H9 (cell line): ENCODE data around the gene DNAJC15. TPM values are rescaled to one million over a fixed set of nuclear protein-coding genes. Genes with fewer than 3 reads are reported as not detected.

Experiments
- DNase-seq: peaks from one replicate; pipeline ENCODE4 v3.0.0-alpha.2; 2017
- H2AFZ ChIP-seq: one replicate; pipeline ENCODE4 v1.6.1; 2013; ENCODE audit warnings: mild to moderate bottlenecking, low read length, control low read depth, moderate library complexity
- H2AK5ac ChIP-seq: 2 replicates; pipeline ENCODE4 v1.6.1; 2013; ENCODE audit warnings: low read length, control low read depth, mixed read lengths; ENCODE audit not compliant: insufficient read length
- H2BK120ac ChIP-seq: one replicate; pipeline ENCODE4 v1.6.1; 2013; ENCODE audit warnings: low read depth, mild to moderate bottlenecking, low read length, control low read depth, inconsistent platforms; ENCODE audit not compliant: poor library complexity, severe bottlenecking
- H2BK12ac ChIP-seq: 2 replicates; pipeline ENCODE4 v1.6.1; 2013; ENCODE audit warnings: low read length, control low read depth, mixed read lengths, low read depth; ENCODE audit not compliant: insufficient read length
- H2BK15ac ChIP-seq: 2 replicates; pipeline ENCODE4 v1.6.1; 2013; ENCODE audit warnings: low read depth, low read length, control low read depth
- H2BK20ac ChIP-seq: one replicate; pipeline ENCODE4 v1.6.1; 2013; ENCODE audit warnings: low read depth, mild to moderate bottlenecking, low read length, control low read depth, inconsistent platforms; ENCODE audit not compliant: poor library complexity, severe bottlenecking
- H2BK5ac ChIP-seq: 2 replicates; pipeline ENCODE4 v1.6.1; 2013; ENCODE audit warnings: low read length, control low read depth, mixed read lengths; ENCODE audit not compliant: insufficient read length
- H3K14ac ChIP-seq: 2 replicates; pipeline ENCODE4 v1.6.1; 2013; ENCODE audit warnings: low read length, control low read depth; ENCODE audit not compliant: insufficient read depth
- H3K18ac ChIP-seq: 2 replicates; pipeline ENCODE4 v1.6.1; 2013; ENCODE audit warnings: low read depth, mild to moderate bottlenecking, mixed read lengths, low read length, control low read depth; ENCODE audit not compliant: insufficient read length
- H3K23ac ChIP-seq: 2 replicates; pipeline ENCODE4 v1.6.1; 2013; ENCODE audit warnings: low read length, control low read depth, mixed read lengths, low read depth; ENCODE audit not compliant: insufficient read length
- H3K23me2 ChIP-seq: 2 replicates; pipeline ENCODE4 v1.6.1; 2013; ENCODE audit warnings: low read depth, mild to moderate bottlenecking, mixed read lengths, low read length, control low read depth; ENCODE audit not compliant: insufficient read length, poor library complexity, severe bottlenecking
- H3K27ac ChIP-seq: 2 replicates; pipeline ENCODE4 v1.5.1; 2013; ENCODE audit warnings: low read length, control low read depth, mixed read lengths, low read depth; ENCODE audit not compliant: insufficient read length
- H3K27me3 ChIP-seq: 2 replicates; pipeline ENCODE4 v1.6.1; 2013; ENCODE audit warnings: low read length, control low read depth, inconsistent platforms; ENCODE audit not compliant: insufficient read depth
- H3K4ac ChIP-seq: 2 replicates; pipeline ENCODE4 v1.6.1; 2013; ENCODE audit warnings: low read depth, mild to moderate bottlenecking, control low read depth, inconsistent platforms, low read length, moderate library complexity
- H3K4me1 ChIP-seq: 2 replicates; pipeline ENCODE4 v1.6.1; 2013; ENCODE audit warnings: low read length, control low read depth, inconsistent platforms; ENCODE audit not compliant: insufficient read depth
- H3K4me2 ChIP-seq: 2 replicates; pipeline ENCODE4 v1.6.1; 2013; ENCODE audit warnings: low read length, control low read depth, mixed read lengths; ENCODE audit not compliant: insufficient read length, insufficient read depth
- H3K56ac ChIP-seq: 2 replicates; pipeline ENCODE4 v1.6.1; 2013; ENCODE audit warnings: low read depth, mild to moderate bottlenecking, mixed read lengths, low read length, control low read depth; ENCODE audit not compliant: insufficient read length
- H3K79me1 ChIP-seq: 2 replicates; pipeline ENCODE4 v1.6.1; 2013; ENCODE audit warnings: low read depth, mild to moderate bottlenecking, moderate library complexity, low read length, control low read depth, inconsistent platforms; ENCODE audit not compliant: insufficient read depth, poor library complexity, severe bottlenecking
- H3K79me2 ChIP-seq: 2 replicates; pipeline ENCODE4 v1.6.1; 2013; ENCODE audit warnings: low read length, control low read depth, inconsistent platforms; ENCODE audit not compliant: insufficient read depth
- H3K9ac ChIP-seq: 2 replicates; pipeline ENCODE4 v1.6.1; 2013; ENCODE audit warnings: low read length, control low read depth, mixed read lengths; ENCODE audit not compliant: insufficient read length; ENCODE audit errors: extremely low read depth
- H3K9me3 ChIP-seq: one replicate; pipeline ENCODE4 v1.6.1; 2013; ENCODE audit warnings: low read depth, low read length, inconsistent platforms; ENCODE audit not compliant: control insufficient read depth
- H3T11ph ChIP-seq: one replicate; pipeline ENCODE4 v1.6.1; 2013; ENCODE audit warnings: mild to moderate bottlenecking, low read length, control low read depth, inconsistent platforms
- H4K20me1 ChIP-seq: one replicate; pipeline ENCODE4 v1.6.1; 2013; ENCODE audit not compliant: control insufficient read depth, insufficient read length, insufficient read depth
- H4K5ac ChIP-seq: 2 replicates; pipeline ENCODE4 v1.6.1; 2013; ENCODE audit warnings: low read depth, mild to moderate bottlenecking, mixed read lengths, low read length, control low read depth; ENCODE audit not compliant: insufficient read length
- H4K8ac ChIP-seq: replicated peaks from 2 replicates; pipeline ENCODE4 v1.6.1; 2013; ENCODE audit warnings: low read length, control low read depth, mixed read lengths, low read depth; ENCODE audit not compliant: insufficient read length
- H4K91ac ChIP-seq: 2 replicates; pipeline ENCODE4 v1.6.1; 2013; ENCODE audit warnings: low read depth, mild to moderate bottlenecking, moderate library complexity, mixed read lengths, low read length, control low read depth; ENCODE audit not compliant: insufficient read length
- H3K27ac Mint-ChIP-seq, 3 experiments: 2 replicates in 2 of 3; 3 replicates in 1 of 3; pipeline ENCODE4 v1.8.0; 2020 to 2021; ENCODE audit warnings: mixed read lengths in 3 of 3, mild to moderate bottlenecking in 1 of 3, moderate library complexity in 1 of 3
- H3K27me3 Mint-ChIP-seq: 2 replicates; pipeline ENCODE4 v1.8.0; 2021; ENCODE audit warnings: low read depth, mild to moderate bottlenecking, moderate library complexity, mixed read lengths
- H3K36me3 Mint-ChIP-seq, 3 experiments: 2 replicates in 2 of 3; 3 replicates in 1 of 3; pipeline ENCODE4 v1.8.0; 2020 to 2021; ENCODE audit warnings: low read depth in 3 of 3, mixed read lengths in 3 of 3; ENCODE audit not compliant: insufficient read depth in 1 of 3
- H3K4me1 Mint-ChIP-seq, 2 experiments: 2 replicates each; pipeline ENCODE4 v1.8.0; 2020; ENCODE audit warnings: mixed read lengths in 2 of 2
- H3K4me3 Mint-ChIP-seq, 2 experiments: 2 replicates in 1 of 2; 3 replicates in 1 of 2; pipeline ENCODE4 v1.8.0; 2020 to 2021; ENCODE audit warnings: mild to moderate bottlenecking in 2 of 2, mixed read lengths in 2 of 2, moderate library complexity in 1 of 2
- H3K9me3 Mint-ChIP-seq, 2 experiments: 2 replicates in 1 of 2; 3 replicates in 1 of 2; pipeline ENCODE4 v1.8.0; 2020; ENCODE audit warnings: mild to moderate bottlenecking in 2 of 2, mixed read lengths in 2 of 2, moderate library complexity in 1 of 2
- WGBS: extraction: QIAGEN DNeasy Blood & Tissue Kit; methylation state at CpG from one replicate; pipeline ENCODE4 v1.1.7; 2013; ENCODE audit warnings: missing lambda C conversion rate, low lambda C conversion rate, mixed read lengths; ENCODE audit not compliant: insufficient read length; ENCODE audit errors: extremely low coverage; 5-methylcytosine and 5-hydroxymethylcytosine counted together
- total RNA-seq: library from RNA; stranded (reverse); gene quantifications from 2 replicates; pipeline ENCODE4 v1.2.1, GENCODE V29; 2021
- TF ChIP-seq, protein P1 (sequence below): fragments of 200-600 bp; sonication (generic); conservative IDR thresholded peaks from 3 replicates; pipeline ENCODE4 v1.8.0; 2021; ENCODE audit warnings: antibody characterized with exemption, mild to moderate bottlenecking

DNAJC15 gene
- total RNA-seq, 1 experiment from 2014 or later, result 13.4 TPM

DNA sequence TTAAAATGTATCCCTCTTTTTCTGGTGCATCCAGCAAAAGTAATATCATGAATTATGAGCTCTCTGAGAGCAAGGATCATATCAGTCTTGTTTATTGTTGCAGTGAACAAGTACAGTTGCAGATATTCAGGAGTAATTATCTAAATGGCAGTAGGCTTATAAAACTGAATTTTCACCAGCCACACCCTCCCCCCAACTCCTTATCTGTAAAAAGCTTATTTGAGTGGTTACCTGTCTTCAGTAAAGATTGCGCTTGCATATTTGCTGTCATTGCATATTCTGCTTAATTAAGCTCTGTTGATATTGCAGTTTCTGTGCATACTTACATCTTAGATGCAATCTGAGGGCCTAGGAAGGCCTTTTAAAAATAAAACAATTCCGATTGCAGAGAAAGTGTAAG, 87.3 kb downstream of the DNAJC15 start:
- Histone ChIP-seq H3K23ac (no peak overlapping the region), H2BK12ac (no peak overlapping the region), H3K23me2 (no peaks in the 10 kb centered on the region), H2BK20ac (no peak overlapping the region), H3K27ac (no peak overlapping the region), H2BK5ac (no peak overlapping the region), H2BK15ac (no peak overlapping the region), H3T11ph (no peak overlapping the region), H2BK120ac (no peak overlapping the region), H2AK5ac (no peak overlapping the region), H4K5ac (no peak overlapping the region), H3K4me2 (no peak overlapping the region), H3K9me3 (no peaks in the 10 kb centered on the region), H4K91ac (no peak overlapping the region), H3K4ac (no peak overlapping the region), H3K79me1 (no peaks in the 10 kb centered on the region), H3K79me2 (no peaks in the 10 kb centered on the region), H3K27me3 (no peaks in the 10 kb centered on the region), H3K9ac (no peak overlapping the region), H4K8ac (no peak overlapping the region), H3K4me1 (no peaks in the 10 kb centered on the region), H2AFZ (no peak overlapping the region), H3K14ac (no peak overlapping the region), H3K18ac (no peak overlapping the region), H4K20me1 (no peaks in the 10 kb centered on the region), H3K56ac (no peak overlapping the region)
- Mint-ChIP-seq H3K4me3 (no peak overlapping the region), H3K36me3 (no peaks in the 10 kb centered on the region), H3K27me3 (no peaks in the 10 kb centered on the region), H3K4me1 (no peaks in the 10 kb centered on the region), H3K9me3 (no peaks in the 10 kb centered on the region), H3K27ac (no peak overlapping the region)
- no CpG with 5 or more reads among the region's 2 CpGs for WGBS
- TF ChIP-seq, protein P1, sequence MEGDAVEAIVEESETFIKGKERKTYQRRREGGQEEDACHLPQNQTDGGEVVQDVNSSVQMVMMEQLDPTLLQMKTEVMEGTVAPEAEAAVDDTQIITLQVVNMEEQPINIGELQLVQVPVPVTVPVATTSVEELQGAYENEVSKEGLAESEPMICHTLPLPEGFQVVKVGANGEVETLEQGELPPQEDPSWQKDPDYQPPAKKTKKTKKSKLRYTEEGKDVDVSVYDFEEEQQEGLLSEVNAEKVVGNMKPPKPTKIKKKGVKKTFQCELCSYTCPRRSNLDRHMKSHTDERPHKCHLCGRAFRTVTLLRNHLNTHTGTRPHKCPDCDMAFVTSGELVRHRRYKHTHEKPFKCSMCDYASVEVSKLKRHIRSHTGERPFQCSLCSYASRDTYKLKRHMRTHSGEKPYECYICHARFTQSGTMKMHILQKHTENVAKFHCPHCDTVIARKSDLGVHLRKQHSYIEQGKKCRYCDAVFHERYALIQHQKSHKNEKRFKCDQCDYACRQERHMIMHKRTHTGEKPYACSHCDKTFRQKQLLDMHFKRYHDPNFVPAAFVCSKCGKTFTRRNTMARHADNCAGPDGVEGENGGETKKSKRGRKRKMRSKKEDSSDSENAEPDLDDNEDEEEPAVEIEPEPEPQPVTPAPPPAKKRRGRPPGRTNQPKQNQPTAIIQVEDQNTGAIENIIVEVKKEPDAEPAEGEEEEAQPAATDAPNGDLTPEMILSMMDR, result no peak
- DNase-seq, result no peak
